ENCODE results near the gene MUSTN1.
A peak's percentile ranks its signal among the peaks of the same experiment; 100 is the strongest.

MUSTN1 gene

GRCh38 chr3:52834871-52835501 is at the start of gene MUSTN1:
Gene MUSTN1 (minus strand): TSS chr3:52835019. CDS start chr3:52834948, 71 bp downstream.
- no peak for DNase-seq

GRCh38 chr3:52882377-52882776 is 47.6 kb upstream of the MUSTN1 start:
- no peak for DNase-seq

GRCh38 chr3:52881871-52882270 is 47.1 kb upstream of the MUSTN1 start:
- no peak for DNase-seq

GRCh38 chr3:52880474-52880873 is 45.7 kb upstream of the MUSTN1 start:
- DNase-seq = peak; percentile 61

GRCh38 chr3:52880047-52880446 is 45.2 kb upstream of the MUSTN1 start:
- no peak for DNase-seq

- no peak for DNase-seq
Measured at GRCh38 chr3:52879581-52879980, 44.8 kb upstream of the MUSTN1 start.

- DNase-seq = no peak
Measured at GRCh38 chr3:52879090-52879489, 44.3 kb upstream of the MUSTN1 start.

GRCh38 chr3:52877085-52877484 is 42.3 kb upstream of the MUSTN1 start:
- no peak for DNase-seq

GRCh38 chr3:52874864-52875587 is 40.2 kb upstream of the MUSTN1 start:
- DNase-seq = peak; percentile 11

GRCh38 chr3:52874160-52874701 is 39.4 kb upstream of the MUSTN1 start:
- no peak for DNase-seq

GRCh38 chr3:52873433-52874159 is 38.8 kb upstream of the MUSTN1 start:
- peak; percentile 17 for DNase-seq

- DNase-seq = no peak
Measured at GRCh38 chr3:52872245-52872644, 37.4 kb upstream of the MUSTN1 start.

GRCh38 chr3:52871761-52872160 is 36.9 kb upstream of the MUSTN1 start:
- no peak for DNase-seq

- DNase-seq = no peak
Measured at GRCh38 chr3:52870471-52870870, 35.7 kb upstream of the MUSTN1 start.

GRCh38 chr3:52866427-52866826 is 31.6 kb upstream of the MUSTN1 start:
- DNase-seq = no peak

GRCh38 chr3:52865994-52866393 is 31.2 kb upstream of the MUSTN1 start:
- no peak for DNase-seq

- DNase-seq = no peak
Measured at GRCh38 chr3:52860424-52860768, 25.6 kb upstream of the MUSTN1 start.

- DNase-seq = no peak
Measured at GRCh38 chr3:52859686-52860423, 25.0 kb upstream of the MUSTN1 start.

GRCh38 chr3:52857864-52858263 is 23.0 kb upstream of the MUSTN1 start:
- no peak for DNase-seq

- DNase-seq = no peak
Measured at GRCh38 chr3:52857133-52857532, 22.3 kb upstream of the MUSTN1 start.

- no peak for DNase-seq
Measured at GRCh38 chr3:52856666-52857065, 21.8 kb upstream of the MUSTN1 start.

GRCh38 chr3:52854013-52854412 is 19.2 kb upstream of the MUSTN1 start:
- DNase-seq = no peak

GRCh38 chr3:52852419-52852818 is 17.6 kb upstream of the MUSTN1 start:
- DNase-seq = no peak

Data from activated CD4-positive, alpha-beta T cell treated with anti-CD3 and anti-CD28 coated beads, Interleukin-10, Interleukin-2, amounts not matched to agents 100 ng/mL and 50 ng/mL, durations not matched to agents 16 hours and 8 hours (primary cell).